Measurements from ENCODE around the gene CDH20.
"Not testable (repeated sequence)": the region's sequence is repeated elsewhere in the genome, so short reads cannot be mapped to it uniquely, and the experiment has no call there.

CDH20 gene

DNA sequence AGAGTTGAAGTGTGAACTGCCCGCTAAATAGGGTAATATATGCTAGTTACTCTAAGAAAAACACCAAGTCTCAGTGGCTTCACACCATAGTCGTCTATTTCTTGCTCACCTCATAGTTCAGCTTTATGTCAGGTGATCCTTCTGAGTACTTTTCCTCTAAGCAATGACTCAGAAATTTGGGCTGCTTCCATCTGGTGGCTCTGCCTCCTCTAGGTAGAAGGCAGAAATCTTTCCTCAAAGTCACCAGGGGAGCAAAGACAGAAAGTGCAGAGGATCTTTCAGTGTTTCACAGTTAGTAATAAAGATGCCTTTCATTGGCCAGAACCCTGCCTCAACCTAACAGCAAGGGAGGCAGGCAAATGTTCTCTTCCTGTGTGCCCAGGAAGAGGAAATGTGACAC is 17.3 kb downstream of the CDH20 start:
- no peak for DNase-seq

DNA sequence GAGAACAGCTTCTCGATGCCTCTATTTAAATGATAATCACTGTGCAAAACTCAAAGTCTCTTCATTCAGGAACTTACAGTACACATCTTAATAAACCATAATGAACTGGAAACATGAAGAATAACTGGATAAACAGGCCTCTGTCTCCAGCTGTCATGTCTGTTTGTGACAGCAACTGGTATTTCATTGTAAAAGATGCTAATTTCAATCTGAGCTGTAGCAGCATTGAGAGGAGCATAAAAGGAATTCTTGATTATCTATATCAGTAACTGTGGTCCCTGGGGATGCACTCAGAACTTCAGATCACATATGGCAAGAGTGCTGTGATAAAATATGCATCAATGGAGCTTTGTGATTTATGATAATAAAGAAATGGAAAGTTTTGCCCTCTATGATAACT is 18.8 kb downstream of the CDH20 start:
- no peak for DNase-seq

DNA sequence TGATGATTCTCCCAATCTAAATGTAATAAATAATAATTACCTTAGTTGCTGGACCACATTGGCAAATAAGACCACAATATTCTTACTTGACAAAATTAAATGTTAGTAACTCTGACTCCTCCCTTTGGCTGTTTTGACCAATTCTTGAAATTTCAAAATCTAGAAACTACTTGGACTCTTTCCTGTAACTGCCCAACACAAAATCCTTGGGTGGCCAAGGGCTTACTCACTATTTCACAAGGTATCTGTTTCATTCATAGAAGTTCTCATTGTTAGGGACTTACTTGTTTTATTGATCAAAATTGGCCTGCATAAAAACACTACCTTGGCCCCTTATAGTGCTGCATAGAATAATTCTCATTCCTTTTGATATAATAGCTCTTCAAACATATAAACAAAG is 19.4 kb downstream of the CDH20 start:
- no peak for DNase-seq

DNA sequence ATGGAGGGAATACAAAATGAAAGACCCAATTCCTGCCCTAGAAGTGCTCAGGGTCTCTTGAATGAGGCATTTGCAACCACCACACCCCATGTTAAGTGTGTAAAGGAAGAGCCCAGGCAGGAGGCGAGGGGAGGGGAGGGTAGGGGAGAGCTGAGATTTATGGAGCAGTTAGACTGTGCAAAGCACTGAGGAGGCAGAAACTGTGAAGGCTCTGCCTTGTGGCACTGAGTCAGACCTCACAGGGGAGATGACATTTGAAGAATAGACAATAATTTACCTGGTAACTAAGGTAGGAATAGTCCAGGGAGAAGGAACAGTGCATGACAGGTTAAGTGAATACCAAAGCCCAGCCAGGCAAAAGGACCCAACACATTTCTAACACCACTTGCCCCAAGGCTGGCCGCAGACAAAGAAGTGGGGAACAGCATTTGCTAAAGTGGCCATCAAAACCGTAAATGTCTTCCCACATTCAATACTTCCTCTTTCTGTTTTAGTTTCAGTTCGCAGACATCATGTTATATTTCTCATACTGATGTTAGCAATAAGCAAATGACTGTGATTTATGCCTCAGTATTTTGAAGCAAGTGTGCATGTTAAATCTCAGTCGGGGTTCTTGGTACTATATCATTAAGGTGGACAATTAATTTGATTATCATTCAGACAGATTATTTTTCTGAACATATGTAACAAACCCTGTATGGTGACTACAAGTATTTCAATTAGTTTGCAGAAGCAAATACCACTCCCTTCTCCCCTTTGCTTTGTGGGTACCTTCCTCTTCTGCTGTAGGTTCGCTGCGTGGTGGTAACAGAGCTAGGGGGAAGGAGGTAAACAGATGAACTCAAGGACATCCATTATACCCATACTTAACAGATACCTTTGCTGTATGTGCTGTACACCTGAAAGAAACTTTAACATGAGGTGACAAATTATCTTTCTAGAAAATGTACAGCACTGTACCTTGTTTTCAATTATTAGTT is 27.5 kb downstream of the CDH20 start:
- DNase-seq = no peak

DNA sequence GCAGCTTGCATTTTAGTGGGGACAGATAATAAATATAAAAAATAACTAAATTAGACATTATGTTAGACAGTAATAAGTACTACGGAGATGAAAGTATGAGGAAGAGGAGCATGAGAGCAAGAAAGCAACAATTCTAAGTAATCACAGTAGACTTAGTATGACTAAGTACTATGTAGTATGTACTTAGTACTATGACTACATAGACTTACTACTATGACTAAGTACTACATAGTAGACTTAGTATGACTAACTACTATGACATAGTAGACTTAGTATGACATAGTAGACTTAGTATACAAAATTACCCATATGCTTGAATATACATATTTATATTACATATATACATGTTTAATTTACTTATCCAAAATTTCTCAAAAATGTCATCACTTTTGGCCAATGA is 29.3 kb downstream of the CDH20 start:
- DNase-seq = no peak

DNA sequence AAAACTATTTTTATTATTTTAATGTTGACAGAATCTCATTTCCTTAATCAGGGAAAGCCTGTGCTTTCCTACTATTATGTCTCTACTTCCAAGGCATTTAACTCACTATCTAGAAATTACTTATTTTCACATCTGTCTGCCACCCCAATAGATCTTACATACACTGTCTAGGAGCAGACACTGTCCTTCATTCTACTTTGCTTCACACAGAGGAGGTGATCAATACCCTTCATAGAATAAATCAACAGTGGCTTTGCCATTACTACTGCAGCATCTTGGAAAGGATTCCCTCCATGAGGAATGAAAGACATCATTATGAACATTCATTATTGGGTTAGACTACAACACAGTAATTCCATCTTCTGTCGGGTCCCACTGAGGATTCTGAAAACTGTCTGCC is 31.7 kb downstream of the CDH20 start:
- no peak for DNase-seq

DNA sequence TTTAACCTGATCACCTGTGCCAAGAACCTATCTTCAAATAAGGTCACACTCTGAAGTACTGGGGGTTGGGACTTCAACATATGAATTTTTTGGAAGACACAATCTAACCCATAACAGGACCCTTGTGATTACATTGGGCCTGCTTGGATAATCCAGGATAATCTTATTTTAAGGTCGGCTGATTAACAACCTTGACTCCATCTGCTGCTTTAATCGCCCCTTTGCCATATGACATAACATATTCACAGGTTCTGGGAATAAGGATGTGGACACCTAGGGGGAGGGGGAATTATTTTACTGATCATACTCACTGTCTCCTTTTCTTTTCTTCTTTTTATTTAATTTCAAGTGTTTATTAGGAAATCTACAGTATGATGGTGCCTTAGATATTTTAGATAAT is 34.8 kb downstream of the CDH20 start:
- DNase-seq = no peak

DNA sequence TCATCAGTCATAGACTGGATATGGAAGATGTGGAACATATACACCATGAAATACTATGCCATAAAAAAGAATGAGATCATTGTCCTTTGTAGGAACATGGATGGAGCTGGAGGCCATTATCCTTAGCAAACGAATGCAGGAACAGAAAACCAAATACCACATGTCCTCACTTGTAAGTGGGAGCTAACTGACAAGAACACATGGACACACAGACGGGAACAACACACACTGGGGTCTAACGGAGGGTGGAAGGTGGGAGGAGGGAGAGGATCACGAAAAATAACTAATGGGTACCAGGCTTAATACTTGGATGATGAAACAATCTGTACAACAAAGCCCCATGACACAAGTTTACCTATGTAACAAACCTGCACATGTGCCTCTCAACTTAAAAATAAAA is 36.4 kb downstream of the CDH20 start:
- not testable (repeated sequence) for DNase-seq

DNA sequence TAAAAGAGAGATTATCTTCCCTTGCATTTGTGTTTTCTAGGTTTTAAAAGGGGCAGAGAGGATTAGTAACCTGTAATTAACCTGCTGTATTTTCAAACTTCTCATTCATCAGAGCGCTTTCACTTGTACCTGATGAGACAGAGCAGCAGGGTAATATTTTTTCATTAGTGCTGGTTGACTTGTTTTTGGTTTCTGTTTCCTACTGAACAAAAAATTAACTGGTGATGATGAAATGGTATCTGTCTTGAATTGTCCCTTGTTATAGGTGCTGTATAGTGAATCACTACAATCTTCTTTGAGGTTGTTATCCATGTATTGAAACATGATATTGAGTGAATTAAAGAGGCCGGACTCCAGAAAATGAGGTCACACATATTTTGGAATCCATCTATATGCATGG is 37.9 kb downstream of the CDH20 start:
- DNase-seq = no peak

DNA sequence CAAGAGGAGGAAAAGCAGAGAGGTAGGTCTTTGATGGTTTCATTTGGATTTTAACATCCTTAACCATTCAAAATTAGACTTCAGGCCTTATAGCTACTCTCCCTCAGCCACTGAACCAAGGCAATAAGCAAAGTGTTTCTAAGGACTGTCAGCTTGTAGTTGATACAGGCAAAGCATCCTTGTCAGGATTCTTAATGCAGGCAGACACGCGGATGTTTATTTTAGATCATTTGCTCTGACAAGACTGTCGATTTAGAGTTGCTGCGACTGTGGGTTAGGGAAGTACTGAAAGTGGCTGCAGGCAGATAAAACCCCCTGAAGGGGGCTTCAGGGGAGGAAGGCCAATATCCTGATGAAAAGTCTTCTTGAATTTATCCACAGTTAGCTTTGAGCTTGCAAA is 46.6 kb downstream of the CDH20 start:
- no peak for DNase-seq

DNA sequence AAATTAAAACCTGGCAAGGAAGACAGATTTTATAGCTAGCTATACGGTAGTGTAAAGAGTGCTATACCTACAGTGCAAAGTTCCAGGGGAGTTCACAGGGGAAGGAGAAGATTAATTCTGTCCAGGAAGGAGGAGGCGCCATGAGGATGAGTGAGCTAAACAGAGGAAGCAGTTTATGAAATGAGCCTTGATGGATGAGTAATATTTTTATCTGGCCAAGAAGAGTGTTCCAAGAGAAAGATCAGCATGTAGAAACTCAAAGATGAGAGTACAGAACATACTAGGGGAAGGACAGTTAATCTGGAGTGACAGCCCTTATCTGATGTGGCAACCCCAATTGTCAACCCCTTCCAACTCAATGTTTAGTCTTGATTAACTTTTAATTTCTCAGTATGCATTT is 54.8 kb downstream of the CDH20 start:
- no peak for DNase-seq

DNA sequence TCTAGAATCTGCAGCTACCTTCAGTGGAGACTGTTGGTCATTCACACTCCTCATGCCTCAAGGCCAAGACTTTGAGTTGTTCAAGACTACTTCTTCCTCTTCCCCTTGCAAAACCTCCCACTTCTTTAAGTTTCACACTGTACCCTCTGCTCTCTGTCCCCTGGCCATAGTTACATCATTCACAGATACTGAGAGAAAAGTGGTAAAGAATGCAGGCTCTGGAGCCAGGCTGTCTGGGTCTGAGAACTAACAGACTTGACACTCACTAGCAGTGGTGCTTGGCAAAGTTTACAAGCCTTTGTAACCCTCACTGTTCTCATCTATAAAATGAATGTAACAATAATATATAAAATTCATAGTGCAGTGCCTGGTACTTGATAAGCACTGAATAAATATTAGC is 61.8 kb downstream of the CDH20 start:
- DNase-seq = no peak

DNA sequence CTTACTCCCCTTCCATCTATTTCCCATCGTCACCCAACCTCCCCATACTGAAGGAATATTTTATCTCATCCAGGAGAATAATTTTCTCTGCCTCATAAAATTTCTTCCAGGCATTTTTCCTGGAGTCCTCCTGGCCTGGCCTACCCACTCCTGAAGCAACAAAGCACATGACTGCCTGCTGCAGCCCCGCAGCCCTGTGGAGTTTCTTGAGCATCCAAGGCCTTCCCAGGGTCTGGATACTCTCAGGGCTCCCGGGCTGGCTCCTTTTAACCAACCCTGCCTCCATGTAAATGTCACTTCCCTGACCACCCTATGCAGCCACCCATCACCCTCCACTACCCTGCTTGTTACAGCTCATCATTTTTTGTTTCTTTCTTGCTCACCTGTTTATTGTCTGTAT is 64.0 kb downstream of the CDH20 start:
- DNase-seq = no peak

DNA sequence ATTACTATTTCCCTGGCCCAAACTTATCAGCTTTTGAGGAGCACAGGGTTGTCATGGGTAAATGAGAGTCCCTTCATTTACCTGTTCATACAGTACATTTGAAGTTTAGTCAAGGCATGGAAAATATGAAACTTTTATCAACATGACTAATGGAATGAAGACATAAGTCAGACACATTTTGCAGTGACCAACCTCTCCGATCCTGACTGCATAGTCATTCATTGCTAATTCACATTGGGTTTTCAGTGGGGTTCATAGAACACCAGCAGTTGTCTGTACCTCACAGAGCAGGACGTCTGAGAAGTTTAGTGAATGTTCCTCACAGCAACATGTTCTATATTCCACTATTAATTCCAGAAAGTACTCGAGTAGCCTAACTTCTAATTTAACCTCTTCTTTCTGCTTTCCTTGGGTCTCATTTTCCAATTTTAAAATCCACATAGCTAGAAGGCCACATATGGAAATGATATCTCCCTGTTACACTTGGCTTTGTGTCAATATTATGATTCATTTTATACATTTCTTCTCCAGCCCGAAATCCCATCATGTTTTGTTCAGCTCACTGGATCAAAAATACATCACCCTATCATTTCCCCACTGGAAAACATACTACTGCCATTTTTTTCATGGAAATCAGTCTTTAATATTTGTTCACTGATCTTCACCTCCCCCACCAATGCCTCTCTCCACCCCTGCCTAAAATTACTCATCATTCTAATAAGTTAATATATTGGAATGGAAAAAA is 65.9 kb downstream of the CDH20 start:
- peak; percentile 68 for DNase-seq

DNA sequence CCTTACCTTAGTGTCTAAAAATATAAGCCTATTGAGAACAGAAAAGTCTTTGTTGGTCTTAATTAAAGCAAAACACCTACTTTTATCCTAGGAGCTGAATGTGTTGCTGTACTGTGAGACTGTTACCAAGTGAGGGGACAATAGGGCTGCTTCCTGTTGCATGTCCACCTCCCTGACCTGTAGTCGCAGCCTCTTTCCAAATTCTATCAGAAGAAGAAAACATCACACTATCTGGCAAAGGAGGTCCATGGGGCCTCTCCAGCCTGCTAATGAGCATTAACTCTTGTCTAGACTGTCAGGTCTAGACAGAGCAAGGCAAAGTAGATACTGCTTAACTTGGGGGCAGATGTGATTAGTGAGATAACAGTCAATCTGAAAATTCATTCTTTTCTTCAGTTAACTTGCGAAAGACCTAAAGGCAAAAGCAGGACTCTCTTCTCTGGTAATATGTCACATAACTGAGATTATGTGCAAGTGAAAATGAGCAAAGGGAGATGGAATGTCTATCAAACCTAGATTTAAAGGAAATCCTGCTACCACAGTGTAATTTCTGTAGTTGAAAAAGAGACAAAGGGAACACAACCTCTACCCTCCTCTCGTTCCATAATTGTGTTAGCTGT is 66.9 kb downstream of the CDH20 start:
- DNase-seq = no peak

DNA sequence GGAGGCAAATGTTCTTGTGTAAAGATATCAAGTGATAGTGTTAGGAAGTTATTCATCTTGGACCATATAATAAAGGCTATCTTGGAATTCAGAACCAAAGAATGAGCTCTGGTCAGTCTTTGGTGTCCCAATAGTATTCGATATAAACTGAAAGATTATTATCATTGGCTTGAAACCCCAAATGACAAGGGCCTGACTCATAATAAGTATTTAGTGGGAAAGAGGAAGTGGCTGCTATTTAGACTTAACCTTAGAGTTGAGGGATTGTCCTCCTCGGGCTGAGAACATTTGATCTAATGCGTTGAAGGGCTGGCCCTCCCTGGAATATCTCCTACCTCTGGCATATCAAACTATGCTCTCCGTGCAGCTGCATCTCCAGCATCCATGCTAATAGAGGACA is 67.5 kb downstream of the CDH20 start:
- DNase-seq = peak; percentile 29

DNA sequence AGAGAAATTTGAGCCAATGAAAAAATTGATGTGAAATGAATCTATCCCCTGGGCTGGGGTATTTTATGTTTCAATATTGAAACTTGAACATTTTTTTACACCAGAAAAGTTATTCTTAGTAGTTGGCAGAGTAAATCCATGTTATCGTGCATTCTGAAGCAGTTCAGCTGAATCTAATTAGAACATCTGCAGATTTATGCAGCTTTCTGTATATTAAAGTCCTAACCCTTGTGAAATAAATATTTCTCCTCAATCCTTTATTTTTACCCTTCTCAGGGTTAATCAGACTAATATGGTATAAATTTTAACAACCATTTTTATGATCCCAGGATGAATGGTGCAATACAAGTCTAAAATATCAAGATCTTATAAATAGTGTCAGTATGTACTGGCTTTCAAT is 69.5 kb downstream of the CDH20 start:
- DNase-seq = no peak

DNA sequence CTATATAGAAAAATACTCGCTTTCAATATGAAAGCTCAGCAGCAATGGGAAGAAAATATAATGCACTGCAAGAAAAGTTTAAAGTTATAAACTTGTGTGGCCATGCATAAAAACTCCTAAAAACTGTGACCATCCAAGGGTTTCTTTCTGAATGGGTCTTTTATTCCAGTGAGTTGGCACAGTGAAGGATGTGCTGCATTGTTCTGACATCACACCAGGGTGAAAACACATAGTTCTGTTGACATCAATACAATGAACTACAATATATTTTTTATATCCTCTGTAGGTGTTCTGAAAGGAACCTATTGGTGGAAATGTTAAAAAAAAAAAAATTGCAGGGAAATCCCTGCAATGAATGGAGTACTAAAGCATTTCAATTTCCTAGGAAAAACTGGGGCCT is 80.2 kb downstream of the CDH20 start:
- DNase-seq = no peak

DNA sequence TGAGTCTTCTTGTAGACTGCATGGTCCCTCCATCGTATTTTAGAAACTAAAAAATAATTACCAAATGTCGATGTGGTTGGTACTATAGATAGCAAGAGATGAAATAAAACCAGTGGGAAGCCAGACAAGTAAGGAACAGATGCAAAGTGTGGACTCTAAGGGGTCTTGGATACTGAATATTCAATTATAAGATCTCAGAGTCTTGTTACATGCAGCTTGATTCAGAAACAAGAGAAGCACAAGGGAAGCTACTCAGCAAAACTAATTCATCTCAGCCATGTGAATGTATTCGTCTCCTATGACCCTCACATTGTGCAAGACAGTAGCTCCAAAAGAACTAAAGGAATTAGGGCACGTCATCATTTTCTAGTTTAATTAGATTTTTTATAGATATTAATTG is 80.9 kb downstream of the CDH20 start:
- DNase-seq = no peak

DNA sequence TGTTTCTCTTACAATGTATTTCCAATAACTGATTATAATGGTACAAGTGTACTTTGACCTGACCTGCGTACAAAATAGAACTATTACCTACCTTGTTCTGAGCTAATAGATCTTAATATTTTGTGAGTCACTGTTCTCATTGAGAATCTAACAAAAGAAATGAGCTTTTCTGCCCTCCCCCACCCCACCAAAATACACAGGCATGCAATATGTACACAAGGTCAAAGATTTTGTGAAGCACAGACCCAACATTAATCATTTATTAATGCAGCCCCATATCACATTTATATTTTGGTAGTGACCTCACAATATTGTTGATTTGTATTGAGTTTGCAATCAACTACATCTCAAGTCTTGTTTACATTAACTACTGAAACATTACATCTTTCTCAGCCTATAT is 86.5 kb downstream of the CDH20 start:
- DNase-seq = no peak

DNA sequence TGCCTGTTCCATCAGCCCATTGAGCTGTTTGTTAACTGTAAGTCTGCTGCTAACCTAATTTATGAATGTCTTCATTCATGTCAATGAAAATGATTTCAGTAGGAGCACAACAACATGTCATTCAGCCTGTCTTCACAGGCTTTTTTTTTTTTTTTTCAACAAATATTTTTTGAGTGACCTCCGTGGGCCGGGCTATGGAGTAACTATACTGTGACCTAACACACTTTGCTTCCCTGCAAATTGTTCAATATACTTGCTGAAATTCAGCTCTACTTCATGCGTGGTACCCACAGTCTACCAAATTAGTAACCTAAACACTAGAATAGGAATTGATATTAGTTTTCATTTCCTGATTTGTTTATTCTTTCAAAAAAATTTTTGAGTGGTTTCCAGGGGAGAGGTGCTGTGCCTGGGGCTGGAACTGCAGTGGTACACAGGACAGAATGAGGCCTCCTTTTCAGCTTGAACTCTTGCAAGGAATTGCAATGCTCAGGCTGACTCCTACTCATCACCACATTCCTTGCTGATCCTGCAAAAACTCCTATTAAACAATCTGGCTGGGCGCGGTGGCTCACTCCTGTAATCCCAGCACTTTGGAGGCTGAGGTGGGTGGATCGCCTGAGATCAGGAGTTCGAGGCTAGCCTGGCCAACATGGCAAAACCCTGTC is 87.1 kb downstream of the CDH20 start:
- DNase-seq = no peak

DNA sequence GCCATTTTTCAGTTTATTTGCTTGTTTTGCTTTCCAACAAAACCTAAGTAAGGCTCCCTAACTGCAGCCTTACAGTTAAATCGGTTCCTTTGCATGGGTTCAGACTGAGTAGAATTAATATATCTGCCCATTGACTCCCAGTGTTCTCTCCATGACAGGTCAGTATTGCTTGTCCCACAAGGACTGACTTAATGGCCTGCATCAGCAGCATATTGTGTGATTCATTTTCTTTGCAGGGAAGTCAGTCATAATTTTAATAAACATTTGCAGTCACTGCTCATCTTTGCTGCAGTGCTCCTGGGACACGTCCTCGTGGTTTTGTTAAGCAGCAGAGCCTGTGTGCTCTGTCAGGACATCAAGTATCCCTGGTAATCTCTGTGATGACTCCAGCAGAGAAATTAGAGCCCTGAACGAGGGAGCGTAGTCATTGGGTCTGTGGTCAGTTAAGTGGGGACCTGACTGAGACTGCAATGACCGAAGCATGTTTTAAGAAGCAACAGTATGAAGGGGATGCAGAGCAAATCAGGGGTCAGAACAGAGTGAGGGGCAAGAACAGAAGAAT is 93.3 kb downstream of the CDH20 start:
- DNase-seq = no peak

DNA sequence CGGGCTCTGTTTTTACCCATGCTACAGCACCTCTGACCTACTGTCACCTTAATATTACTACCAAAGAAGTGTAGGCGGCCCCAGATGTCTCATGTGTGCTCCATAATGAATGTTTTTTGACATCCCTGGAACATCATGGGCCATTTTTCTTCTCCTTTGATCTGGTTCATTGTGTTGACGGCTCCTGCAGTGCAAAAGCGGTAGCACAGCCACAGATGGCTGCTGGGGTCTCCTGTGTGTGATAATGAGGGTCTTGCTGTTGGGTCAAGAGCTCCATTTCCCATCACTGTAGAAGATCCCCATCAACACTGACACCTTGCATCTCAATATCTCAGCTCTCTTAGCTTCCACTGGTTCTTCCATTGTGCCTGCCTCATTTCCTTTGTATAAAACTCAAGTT is 95.0 kb downstream of the CDH20 start:
- DNase-seq = no peak
